Fibroblast of skin of right biceps (primary cell): ENCODE measurements around the gene SCIMP.
A peak's percentile ranks its signal among the peaks of the same experiment; 100 is the strongest.
"Not testable (repeated sequence)": the region's sequence is repeated elsewhere in the genome, so short reads cannot be mapped to it uniquely, and the experiment has no call there.

Experiments
- DNase-seq: peaks from one replicate; pipeline ENCODE4 v3.0.0-alpha.2; 2013

SCIMP gene

GRCh38 chr17:5183410-5183793, 51.3 kb downstream of the SCIMP start:
- DNase-seq = no peak

- DNase-seq = no peak
Observed at GRCh38 chr17:5182597-5183409, 51.9 kb downstream of the SCIMP start.

- no peak for DNase-seq
Observed at GRCh38 chr17:5181509-5182305, 53.0 kb downstream of the SCIMP start.

GRCh38 chr17:5179003-5179402, 55.7 kb downstream of the SCIMP start:
- no peak for DNase-seq

GRCh38 chr17:5175027-5175426, 59.6 kb downstream of the SCIMP start:
- not testable (repeated sequence) for DNase-seq

- peak; percentile 42 for DNase-seq
Observed at GRCh38 chr17:5165791-5166564, 68.7 kb downstream of the SCIMP start.

GRCh38 chr17:5164436-5164835, 70.2 kb downstream of the SCIMP start:
- DNase-seq = no peak

GRCh38 chr17:5161793-5162192, 72.9 kb downstream of the SCIMP start:
- DNase-seq = not testable (repeated sequence)

- DNase-seq = not testable (repeated sequence)
Observed at GRCh38 chr17:5160702-5161101, 74.0 kb downstream of the SCIMP start.
